ENCODE results near the gene KRTAP10-2.

GRCh38 chr21:44515359-44516165 lies 35.7 kb downstream of the KRTAP10-2 start:
- TF ChIP-seq CTCF (conservative IDR thresholded peaks at IDR 0.05; ENCODE audit: low read depth in 2 of 2) (peak in 1 of 2 experiments; percentile 21; a peak in 2 of 4 replicates), EZH2phosphoT487 (IDR thresholded peaks at IDR 0.05; ENCODE audit: unreplicated experiment) (no peak), EZH2 (IDR thresholded peaks at IDR 0.05; ENCODE audit: low read depth, unreplicated experiment) (no peak), REST (IDR thresholded peaks at IDR 0.05; ENCODE audit: unreplicated experiment) (no peak), CREB1 (CRISPR knock-in tag; IDR thresholded peaks at IDR 0.05; ENCODE audit: low read depth) (no peak), POLR2AphosphoS5 (IDR thresholded peaks at IDR 0.05; ENCODE audit: low read depth) (no peak; the same call in 1 of the 2 replicates), ETS1 (IDR thresholded peaks at IDR 0.05) (no peak), JUNB (IDR thresholded peaks at IDR 0.05; ENCODE audit: unreplicated experiment) (no peak), ZNF331 (CRISPR knock-in tag; IDR thresholded peaks at IDR 0.05; ENCODE audit: low read depth) (no peak), NANOG (IDR thresholded peaks at IDR 0.05; ENCODE audit: borderline replicate concordance) (no peak), ZNF114 (CRISPR knock-in tag; IDR thresholded peaks at IDR 0.05) (no peak), ZNF462 (CRISPR knock-in tag; IDR thresholded peaks at IDR 0.05) (no peak)

Data from GM23338 (cell line).